ENCODE results near the gene IFFO2. TPM values are rescaled to one million over a fixed set of nuclear protein-coding genes. Genes with fewer than 3 reads are reported as not detected.

The IFFO2 gene
- total and polyA plus RNA-seq, 8 donors: 13.8 to 24.0 (median 22.2) TPM

DNA sequence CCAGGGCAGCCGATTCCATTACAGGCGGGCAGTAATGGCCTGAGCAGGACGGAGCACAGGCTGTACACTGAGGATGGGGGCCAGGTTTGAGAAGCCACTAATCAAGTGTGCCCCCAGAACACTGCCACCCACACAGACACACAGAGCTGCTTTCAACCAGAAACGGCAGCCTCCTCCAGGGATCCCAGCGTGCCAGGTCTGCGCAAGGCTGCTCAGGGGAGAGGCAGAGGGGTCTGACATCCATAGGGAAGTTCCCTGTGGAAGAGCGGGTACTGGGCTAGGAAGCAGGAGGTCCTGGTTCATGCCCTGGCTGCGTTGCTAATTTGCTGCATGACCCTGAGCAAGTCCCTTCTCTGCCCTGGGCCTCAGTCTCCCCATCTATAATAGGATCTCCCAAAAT lies 28.1 kb downstream of the IFFO2 start:
- H3K4me1 ChIP-seq: peaks cover 45 to 64% of the 10 kb centered on the region in 2 donors
- TF ChIP-seq, protein P1, sequence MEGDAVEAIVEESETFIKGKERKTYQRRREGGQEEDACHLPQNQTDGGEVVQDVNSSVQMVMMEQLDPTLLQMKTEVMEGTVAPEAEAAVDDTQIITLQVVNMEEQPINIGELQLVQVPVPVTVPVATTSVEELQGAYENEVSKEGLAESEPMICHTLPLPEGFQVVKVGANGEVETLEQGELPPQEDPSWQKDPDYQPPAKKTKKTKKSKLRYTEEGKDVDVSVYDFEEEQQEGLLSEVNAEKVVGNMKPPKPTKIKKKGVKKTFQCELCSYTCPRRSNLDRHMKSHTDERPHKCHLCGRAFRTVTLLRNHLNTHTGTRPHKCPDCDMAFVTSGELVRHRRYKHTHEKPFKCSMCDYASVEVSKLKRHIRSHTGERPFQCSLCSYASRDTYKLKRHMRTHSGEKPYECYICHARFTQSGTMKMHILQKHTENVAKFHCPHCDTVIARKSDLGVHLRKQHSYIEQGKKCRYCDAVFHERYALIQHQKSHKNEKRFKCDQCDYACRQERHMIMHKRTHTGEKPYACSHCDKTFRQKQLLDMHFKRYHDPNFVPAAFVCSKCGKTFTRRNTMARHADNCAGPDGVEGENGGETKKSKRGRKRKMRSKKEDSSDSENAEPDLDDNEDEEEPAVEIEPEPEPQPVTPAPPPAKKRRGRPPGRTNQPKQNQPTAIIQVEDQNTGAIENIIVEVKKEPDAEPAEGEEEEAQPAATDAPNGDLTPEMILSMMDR (IDR thresholded peaks at IDR 0.05): no peak

DNA sequence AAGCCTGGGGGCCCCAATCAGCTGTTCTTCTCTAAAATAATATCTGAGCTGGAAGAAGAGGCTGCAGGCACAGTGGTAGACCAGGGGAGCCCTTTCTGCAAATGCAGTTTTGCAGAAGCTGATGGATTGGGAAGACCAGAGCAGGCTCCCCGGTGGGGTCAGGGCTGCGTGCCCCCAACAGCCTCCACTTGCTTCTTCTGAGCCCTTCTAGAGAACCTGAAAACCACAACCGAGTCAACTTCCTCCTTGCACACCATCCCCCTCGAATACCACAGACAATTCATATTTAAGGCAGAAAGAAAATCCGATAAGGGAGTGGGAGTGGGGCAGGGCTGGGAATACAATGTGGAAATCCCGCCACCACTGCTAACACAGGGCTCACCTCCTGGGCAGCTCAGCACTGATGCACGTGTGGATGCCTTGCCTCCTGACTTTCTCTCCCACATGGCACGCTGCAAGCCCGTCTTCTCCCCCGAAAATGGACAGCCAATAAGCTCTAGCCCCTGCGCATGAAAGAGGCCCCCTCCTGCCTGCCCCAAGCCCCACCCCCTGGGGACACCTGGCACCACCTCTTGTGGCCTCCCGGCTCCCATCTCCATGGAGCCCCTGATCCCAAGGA lies 28.7 kb downstream of the IFFO2 start:
- TF ChIP-seq, protein P1 (IDR thresholded peaks at IDR 0.05): no peak
- H3K9me3 ChIP-seq: no peaks in the 10 kb centered on the region
- intact Hi-C loops (cut with DNase I): no loop called here
- no peak for DNase-seq
- ATAC-seq: no peak
- H3K4me3 ChIP-seq: no peak overlapping the region
- no peaks in the 10 kb centered on the region for H3K27me3 ChIP-seq
- H3K27ac ChIP-seq: peak overlapping the region; percentile 81 to 92
- no peaks in the 10 kb centered on the region for H3K36me3 ChIP-seq
- H3K4me1 ChIP-seq: peaks cover 50 to 65% of the 10 kb centered on the region in 2 donors

More for the DNA sequence above, 28.1 kb downstream of the IFFO2 start:
- intact Hi-C loops (cut with DNase I): no loop called here
- Histone ChIP-seq H3K36me3 (no peaks in the 10 kb centered on the region), H3K27ac (peak overlapping the region in 1 of 2 donors; percentile 92), H3K4me3 (no peak overlapping the region), H3K27me3 (no peaks in the 10 kb centered on the region), H3K9me3 (no peaks in the 10 kb centered on the region)
- no peak for DNase-seq
- ATAC-seq: no peak

DNA sequence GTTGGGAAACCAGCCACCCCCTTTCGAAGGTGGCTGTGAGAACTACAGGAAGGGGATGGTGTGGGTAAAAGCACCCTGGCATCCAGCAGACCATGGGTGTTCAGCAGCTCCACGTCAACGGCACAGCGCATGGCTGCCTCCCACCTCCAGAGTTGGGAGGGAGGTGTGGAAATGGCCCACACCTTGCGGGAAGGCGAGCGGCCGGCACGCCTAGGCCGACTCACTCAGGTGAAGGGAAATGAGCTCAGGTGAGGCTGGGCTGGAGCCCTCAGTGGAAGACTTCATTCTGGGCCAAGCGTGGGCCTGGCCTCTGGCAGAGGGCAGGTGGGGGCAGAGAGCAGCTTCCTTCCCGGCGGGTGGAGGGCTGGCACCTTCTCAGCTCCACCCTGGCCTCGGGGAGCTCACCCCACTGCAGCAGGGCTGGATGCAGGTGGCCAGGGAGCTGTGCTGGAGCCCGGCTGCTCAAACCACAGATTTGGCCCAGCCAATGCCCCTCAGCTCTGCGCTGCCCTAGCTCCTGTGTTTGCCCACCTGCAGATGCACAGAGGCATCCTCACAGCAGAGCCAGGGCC lies 29.3 kb downstream of the IFFO2 start:
- no peak for DNase-seq
- ATAC-seq: peak; percentile 2
- TF ChIP-seq, protein P1 (IDR thresholded peaks at IDR 0.05): no peak
- Histone ChIP-seq H3K27me3 (no peaks in the 10 kb centered on the region), H3K4me1 (peaks cover 55 to 67% of the 10 kb centered on the region in 2 donors), H3K4me3 (peak overlapping the region in 1 of 2 donors; percentile 12), H3K27ac (peak overlapping the region; percentile 81 to 92), H3K9me3 (no peaks in the 10 kb centered on the region), H3K36me3 (no peaks in the 10 kb centered on the region)
- intact Hi-C loops (cut with DNase I): no loop called here

DNA sequence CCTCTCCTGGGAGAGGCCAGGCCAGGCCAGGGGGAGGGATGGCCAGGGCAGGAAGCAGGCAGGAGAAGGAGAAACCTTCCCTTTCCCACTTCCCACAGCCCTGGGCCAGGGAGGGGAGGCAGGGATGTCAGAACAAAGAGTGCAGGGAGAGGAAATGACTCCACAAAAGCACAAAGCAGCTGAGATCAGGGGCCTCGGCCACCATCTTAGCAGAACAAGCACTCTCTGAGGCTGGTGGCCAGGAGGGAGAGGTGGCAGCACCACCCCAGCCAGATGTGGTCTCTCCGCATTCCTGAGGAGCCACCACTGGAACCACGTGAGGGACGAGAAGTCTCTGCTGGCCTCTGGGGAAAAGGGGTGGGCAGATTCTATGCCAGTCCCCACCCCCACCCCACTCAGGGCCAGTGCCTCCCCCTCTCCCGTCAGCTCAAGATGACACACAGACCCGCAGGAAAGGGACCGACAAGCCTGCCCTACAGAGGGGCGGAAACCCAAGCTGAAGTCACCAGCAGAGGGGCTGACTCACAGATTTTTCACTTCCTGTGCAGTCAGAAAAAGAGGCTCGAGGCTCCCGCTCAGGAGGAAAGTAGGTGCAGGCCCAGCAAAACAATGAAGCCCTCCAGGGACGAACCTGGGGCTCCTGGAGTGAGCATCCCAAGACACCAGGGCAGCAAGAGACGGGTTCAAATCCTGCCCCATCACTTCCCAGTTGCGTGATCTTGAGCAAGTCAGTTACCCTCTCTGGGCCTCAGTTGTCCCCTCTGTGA lies 30.0 kb downstream of the IFFO2 start:
- Histone ChIP-seq H3K9me3 (no peaks in the 10 kb centered on the region), H3K27me3 (no peaks in the 10 kb centered on the region), H3K4me1 (peaks cover 55 to 71% of the 10 kb centered on the region in 2 donors), H3K4me3 (peak overlapping the region in 1 of 2 donors; percentile 12), H3K27ac (peak overlapping the region; percentile 81 to 92), H3K36me3 (no peaks in the 10 kb centered on the region)
- TF ChIP-seq, protein P1 (IDR thresholded peaks at IDR 0.05): no peak
- peak; percentile 68 for ATAC-seq
- peak in 3 of 4 donors; percentile 56 to 84 (median 71) for DNase-seq
- intact Hi-C loops (cut with DNase I): no loop called here

DNA sequence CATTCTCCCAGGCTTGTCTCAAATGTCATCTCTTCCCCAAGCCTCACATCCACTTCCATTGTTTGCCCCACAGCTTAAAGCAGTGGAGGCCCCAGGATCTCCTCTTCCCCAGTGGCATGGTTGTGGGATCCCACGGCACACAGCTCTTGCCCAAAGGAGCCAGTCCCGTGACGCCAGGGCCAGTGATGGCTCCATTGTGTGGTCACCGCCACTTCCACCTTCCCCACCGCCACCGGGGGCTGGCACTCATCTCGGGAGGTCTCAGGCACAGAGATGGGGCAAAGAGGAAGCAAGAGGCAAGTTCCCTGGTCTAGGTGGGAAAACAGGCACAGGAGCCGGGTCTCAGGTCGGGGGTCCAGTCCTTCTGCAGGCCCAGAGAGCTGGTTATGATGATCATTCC lies 31.2 kb downstream of the IFFO2 start:
- ATAC-seq (no peak), DNase-seq (peak in 1 of 4 donors; percentile 61)
- Histone ChIP-seq H3K9me3 (no peaks in the 10 kb centered on the region), H3K27me3 (no peaks in the 10 kb centered on the region), H3K4me3 (no peak overlapping the region), H3K27ac (peak overlapping the region; percentile 71 to 90), H3K36me3 (peaks cover 0 to 4% of the 10 kb centered on the region in 2 donors), H3K4me1 (peaks cover 56 to 74% of the 10 kb centered on the region in 2 donors)
- intact Hi-C loops (cut with DNase I): no loop called here
- TF ChIP-seq, protein P1 (IDR thresholded peaks at IDR 0.05): no peak
